ENCODE results near the gene PRUNE2. TPM values are rescaled to one million over a fixed set of nuclear protein-coding genes. Genes with fewer than 3 reads are reported as not detected.

Gene PRUNE2
- total RNA-seq, 2 experiments from 2014 or later: 0.38 to 0.72 TPM

GRCh38 chr9:76729980-76730737 lies 175.8 kb downstream of the PRUNE2 start:
- H3K27ac Mint-ChIP-seq: no peak overlapping the region
- H3K27me3 Mint-ChIP-seq: peaks cover 7% of the 10 kb centered on the region
- ATAC-seq (no peak), DNase-seq (no peak)
- TF ChIP-seq CTCF (IDR thresholded peaks at IDR 0.05): no peak
- no peaks in the 10 kb centered on the region for H3K4me1 Mint-ChIP-seq (ENCODE audit: low read depth)
- no peaks in the 10 kb centered on the region for H3K36me3 Mint-ChIP-seq (ENCODE audit: low read depth)
- no peak overlapping the region for H3K4me3 Mint-ChIP-seq
- ChIA-PET POLR2A (no interaction called here), CTCF (interaction anchor here (1.6 kb wide), 1 partner anchor 26 kb away, joined by 6 read pairs; no protein-coding TSS in a partner anchor)
- intact Hi-C loops (cut with micrococcal nuclease): no loop called here
- H3K9me3 Mint-ChIP-seq: no peaks in the 10 kb centered on the region

GRCh38 chr9:76729116-76729515 lies 176.8 kb downstream of the PRUNE2 start:
- Mint-ChIP-seq H3K36me3 (ENCODE audit: low read depth) (no peaks in the 10 kb centered on the region), H3K27me3 (peaks cover 5% of the 10 kb centered on the region), H3K27ac (no peak overlapping the region), H3K9me3 (no peaks in the 10 kb centered on the region), H3K4me1 (ENCODE audit: low read depth) (no peaks in the 10 kb centered on the region), H3K4me3 (no peak overlapping the region)
- ChIA-PET CTCF (interaction anchor here (1.6 kb wide), 1 partner anchor 27 kb away, joined by 6 read pairs; no protein-coding TSS in a partner anchor), POLR2A (no interaction called here)
- intact Hi-C loops (cut with micrococcal nuclease): no loop called here
- no peak for TF ChIP-seq CTCF (IDR thresholded peaks at IDR 0.05)
- DNase-seq (no peak), ATAC-seq (no peak)

GRCh38 chr9:76725885-76726284 lies 180.0 kb downstream of the PRUNE2 start:
- Mint-ChIP-seq H3K27me3 (peaks cover 10% of the 10 kb centered on the region), H3K27ac (no peak overlapping the region), H3K9me3 (no peaks in the 10 kb centered on the region), H3K4me3 (no peak overlapping the region), H3K4me1 (ENCODE audit: low read depth) (no peaks in the 10 kb centered on the region), H3K36me3 (ENCODE audit: low read depth) (no peaks in the 10 kb centered on the region)
- CTCF ChIA-PET: no interaction called here
- POLR2A ChIA-PET: no interaction called here
- intact Hi-C loops (cut with micrococcal nuclease): no loop called here
- no peak for ATAC-seq
- TF ChIP-seq CTCF (IDR thresholded peaks at IDR 0.05): no peak
- no peak for DNase-seq

- Mint-ChIP-seq H3K27ac (no peak overlapping the region), H3K4me1 (ENCODE audit: low read depth) (no peaks in the 10 kb centered on the region), H3K4me3 (no peak overlapping the region), H3K27me3 (peaks cover 11% of the 10 kb centered on the region), H3K9me3 (no peaks in the 10 kb centered on the region), H3K36me3 (ENCODE audit: low read depth) (no peaks in the 10 kb centered on the region)
- DNase-seq: no peak
- intact Hi-C loops (cut with micrococcal nuclease): no loop called here
- ChIA-PET CTCF (no interaction called here), POLR2A (no interaction called here)
- TF ChIP-seq CTCF (IDR thresholded peaks at IDR 0.05): no peak
- ATAC-seq: no peak
Observed at GRCh38 chr9:76725011-76725546, 180.8 kb downstream of the PRUNE2 start.

GRCh38 chr9:76720245-76720644 lies 185.7 kb downstream of the PRUNE2 start:
- Mint-ChIP-seq H3K9me3 (no peaks in the 10 kb centered on the region), H3K36me3 (ENCODE audit: low read depth) (no peaks in the 10 kb centered on the region), H3K27ac (no peak overlapping the region), H3K27me3 (peaks cover 15% of the 10 kb centered on the region), H3K4me3 (no peak overlapping the region), H3K4me1 (ENCODE audit: low read depth) (no peaks in the 10 kb centered on the region)
- POLR2A ChIA-PET: no interaction called here
- CTCF ChIA-PET: no interaction called here
- intact Hi-C loops (cut with micrococcal nuclease): no loop called here
- ATAC-seq (no peak), DNase-seq (no peak)
- TF ChIP-seq CTCF (IDR thresholded peaks at IDR 0.05): no peak

Data from activated CD8-positive, alpha-beta T cell treated with anti-CD3 and anti-CD28 coated beads for 36 hours (primary cell).